ENCODE data around the gene SLC39A7.

Gene SLC39A7

DNA sequence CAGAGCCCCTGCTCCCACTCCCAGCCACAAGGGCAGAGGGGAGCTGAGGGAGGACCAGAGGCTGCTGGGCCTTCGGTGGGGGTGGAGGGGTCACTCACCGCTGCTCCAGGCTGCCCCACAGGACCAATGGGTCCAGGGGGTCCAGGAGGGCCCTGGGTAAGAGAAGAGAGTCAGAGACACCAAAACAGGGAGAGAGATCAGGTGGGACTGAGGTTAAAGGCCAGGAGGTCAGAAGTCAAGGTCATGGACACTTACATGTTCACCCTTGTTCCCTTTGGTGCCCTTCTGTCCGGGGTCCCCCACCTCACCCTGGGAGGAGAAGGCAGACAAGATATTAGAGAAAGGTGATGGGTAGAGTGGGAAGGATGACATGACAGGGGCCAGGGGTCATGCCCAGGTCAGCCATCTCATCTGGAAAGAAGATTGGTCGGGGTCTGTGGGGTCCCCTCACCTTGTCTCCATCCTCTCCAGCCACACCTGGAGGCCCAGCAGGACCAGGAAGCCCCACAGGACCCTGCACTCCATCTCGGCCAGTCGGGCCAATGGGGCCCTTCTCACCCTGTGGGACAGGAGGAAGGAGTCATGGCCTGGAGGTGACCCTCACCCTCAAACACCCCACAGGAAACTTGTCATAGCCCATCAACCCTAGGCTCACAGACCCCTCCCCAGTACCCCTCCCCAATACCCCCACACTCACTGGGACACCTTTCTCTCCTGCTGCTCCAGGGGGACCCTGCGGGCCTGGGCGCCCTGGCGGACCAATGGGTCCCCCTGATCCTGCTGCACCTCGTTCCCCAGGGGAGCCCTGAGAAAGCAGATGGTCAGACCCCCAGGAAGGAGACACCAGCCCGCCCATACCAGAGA lies 29.4 kb upstream of the SLC39A7 start:
- DNase-seq: no peak

GRCh38 chr6:33171880-33172687 lies 28.6 kb upstream of the SLC39A7 start:
- DNase-seq: no peak

DNA sequence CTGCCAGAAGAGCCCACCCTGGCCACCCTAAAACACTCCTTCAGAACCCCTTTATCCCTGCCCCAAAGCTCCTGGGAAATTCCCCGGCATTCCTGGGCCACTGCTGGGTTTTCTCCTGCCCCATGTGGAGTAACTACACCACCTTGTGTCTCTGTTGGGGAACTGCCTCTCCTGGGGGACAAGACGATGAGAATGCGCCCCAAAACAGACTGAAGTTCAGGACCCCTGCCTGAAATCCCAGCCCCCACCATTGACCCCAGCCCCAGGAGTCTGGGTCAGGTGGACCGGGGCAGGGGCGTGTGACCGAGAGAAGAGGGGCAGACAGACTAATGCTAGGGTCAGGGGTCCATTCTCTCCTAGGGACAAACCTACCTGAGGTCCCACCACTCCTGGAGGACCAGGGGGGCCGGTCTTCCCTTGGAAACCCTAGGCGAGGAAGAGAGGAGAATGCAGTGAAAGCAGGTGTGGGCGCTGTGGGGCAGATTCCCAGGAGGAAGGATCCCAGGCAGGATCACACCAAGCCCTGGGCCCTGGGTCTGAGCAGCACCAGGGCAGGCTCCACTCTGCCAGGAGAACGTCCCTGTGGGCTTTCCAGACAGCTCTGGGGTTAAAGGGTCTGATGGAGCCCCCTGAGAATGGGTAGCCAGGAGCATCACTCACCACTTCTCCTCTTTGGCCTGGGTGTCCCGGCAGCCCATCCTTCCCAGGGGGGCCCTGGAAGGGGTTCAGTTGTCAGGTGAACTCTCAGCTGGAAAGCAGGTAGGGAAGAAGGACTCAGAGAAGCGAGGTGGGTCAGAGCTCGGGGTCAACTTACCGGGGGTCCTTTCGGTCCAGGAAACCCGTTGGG lies 27.8 kb upstream of the SLC39A7 start:
- no peak for DNase-seq

DNA sequence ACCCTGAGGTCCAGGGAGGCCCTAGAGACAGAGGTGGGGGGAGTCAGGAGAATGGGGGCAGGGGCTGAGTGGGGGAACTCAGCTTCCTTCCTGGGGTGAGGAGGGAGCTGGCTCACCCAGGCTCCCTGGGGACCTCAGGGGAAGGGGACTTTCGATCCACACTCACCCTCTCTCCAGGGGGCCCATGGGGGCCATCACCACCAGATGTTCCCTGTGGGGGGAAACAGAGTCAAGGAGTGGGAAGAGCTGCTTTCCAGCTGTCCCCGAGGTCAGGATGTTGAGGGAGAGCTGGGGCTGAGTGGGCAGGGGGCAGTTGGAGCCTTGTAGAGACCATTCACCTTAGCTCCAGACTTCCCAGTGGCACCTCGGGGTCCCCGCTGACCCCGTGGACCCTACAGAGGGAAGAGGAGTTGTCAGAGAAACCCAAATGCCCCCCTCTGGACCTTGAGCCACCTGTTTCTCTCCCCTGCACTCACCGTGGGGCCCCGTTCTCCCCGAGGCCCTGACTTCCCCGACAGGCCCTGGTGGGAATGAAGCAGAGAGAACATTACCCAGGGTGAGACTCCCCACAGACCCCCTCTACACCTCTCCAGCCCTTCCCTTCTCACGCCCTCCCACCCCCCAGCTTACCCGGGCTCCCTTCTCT lies 27.0 kb upstream of the SLC39A7 start:
- DNase-seq: no peak

- no peak for DNase-seq
Measured at GRCh38 chr6:33174784-33175183, 25.9 kb upstream of the SLC39A7 start.

DNA sequence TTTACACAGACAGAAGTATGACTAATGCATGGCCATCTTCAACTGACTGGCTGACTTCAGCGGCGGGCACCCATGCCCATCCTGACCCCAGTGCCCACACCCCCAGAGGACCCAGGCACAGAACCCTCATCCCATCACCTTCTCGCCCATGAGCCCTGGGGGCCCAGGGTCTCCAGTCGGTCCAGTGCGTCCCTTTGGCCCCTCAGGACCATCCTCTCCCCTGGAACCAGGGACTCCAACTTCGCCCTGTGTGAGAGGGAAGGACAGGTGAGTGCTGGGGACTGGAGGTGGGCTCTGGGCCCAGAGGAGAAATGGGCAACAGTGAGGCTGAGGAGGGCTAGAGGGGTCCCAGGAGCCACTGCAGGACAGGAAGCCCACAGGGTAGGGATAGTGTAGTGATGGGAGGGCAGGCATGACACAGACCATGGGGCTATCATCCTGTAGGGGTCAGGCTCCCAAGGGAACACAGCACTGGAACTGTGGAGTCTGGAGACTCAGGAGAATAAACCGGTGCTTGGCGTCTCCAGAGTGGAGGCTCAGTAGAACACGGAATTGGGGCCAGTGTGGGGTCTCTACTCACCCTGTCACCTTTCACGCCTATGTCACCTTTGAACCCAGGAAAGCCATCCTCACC lies 25.1 kb upstream of the SLC39A7 start:
- DNase-seq: no peak

DNA sequence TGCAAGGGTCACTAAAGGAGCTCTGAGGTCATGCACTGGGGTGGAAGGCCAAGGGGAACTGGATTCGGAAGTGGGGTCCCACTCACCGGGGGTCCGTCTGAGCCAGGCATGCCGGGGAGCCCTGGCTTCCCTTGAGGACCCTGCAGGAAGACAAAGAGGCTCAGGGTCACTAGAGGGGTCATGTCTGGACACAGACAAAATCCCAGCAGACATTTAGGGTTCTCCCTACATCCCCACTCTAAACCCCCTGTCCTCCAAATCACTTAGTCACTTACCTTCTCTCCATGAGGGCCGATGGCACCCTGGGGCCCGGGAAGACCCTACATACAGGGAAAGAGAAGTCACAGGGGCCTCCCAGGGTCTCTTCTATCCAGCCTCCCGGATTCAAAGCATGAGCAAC lies 23.8 kb upstream of the SLC39A7 start:
- no peak for DNase-seq

- no peak for DNase-seq
Measured at GRCh38 chr6:33177552-33178446, 22.9 kb upstream of the SLC39A7 start.

GRCh38 chr6:33178755-33179475 lies 21.8 kb upstream of the SLC39A7 start:
- DNase-seq: no peak

DNA sequence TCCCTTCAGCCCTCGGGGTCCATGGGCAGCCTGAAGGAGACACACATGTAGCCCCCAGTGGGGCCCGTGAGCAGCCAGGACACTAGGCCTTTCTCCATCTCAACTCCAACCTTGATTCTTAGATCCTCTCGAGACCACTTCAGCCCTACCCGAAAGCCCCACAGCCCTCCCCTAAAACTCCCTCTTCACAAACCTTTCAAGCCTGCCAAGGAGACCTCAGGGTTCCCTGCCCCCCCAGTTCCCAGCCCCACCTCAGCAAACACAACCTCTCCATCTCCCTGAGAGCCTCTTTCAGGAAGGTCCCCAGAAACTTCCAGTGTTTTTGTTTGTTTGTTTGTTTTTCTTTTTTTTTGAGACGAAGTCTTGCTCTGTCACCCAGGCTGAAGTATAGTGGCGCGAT lies 19.5 kb upstream of the SLC39A7 start:
- DNase-seq: no peak

GRCh38 chr6:33183071-33183683 lies 17.5 kb upstream of the SLC39A7 start:
- no peak for DNase-seq

- no peak for DNase-seq
Measured at GRCh38 chr6:33185190-33185589, 15.5 kb upstream of the SLC39A7 start.

DNA sequence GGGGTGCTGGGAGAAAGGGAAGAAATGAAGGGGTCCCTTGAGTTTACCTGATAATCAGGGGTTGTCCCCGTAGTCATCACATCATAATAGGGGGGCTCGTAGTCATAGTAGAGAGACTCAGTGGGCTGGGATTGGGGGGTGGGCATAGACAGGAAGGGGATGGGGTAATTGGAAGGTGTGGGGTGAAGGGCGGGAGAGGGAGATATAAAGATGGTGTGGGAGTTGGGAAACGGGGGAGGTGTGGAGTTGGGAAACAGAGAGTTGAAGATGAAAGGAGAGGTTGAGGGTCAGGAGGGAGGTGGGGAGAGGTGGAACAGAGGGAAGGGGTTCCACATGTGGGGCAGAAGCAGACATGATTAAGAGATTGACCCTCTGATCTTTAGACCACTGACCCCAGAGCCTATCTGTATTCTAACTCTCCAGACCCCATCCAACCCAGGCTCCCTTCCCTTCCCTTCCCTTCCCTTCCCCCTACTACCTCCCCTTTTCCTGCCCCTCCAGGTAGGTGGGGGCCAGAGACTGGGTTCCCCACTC lies 14.9 kb upstream of the SLC39A7 start:
- DNase-seq: no peak

DNA sequence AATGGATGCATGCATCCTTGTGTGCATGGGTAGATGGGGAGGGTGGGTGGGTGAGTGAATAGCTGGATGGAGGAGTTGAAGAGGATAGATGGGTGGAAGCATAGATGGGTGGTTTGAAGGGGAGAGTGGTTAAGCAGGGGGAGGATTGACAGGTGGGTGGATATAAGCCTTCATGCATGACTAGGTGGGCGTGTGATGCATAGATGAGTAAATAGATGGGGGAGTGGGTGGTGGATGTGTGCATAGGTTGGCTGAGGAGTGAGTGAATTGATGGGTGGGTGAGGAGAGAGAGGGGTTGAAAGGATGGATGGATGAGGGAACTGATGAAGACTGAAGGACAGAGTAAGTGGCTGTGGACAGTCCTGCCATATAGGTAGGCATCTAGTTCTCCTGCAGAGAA lies 12.9 kb upstream of the SLC39A7 start:
- DNase-seq: no peak

- no peak for DNase-seq
Measured at GRCh38 chr6:33189164-33189563, 11.5 kb upstream of the SLC39A7 start.

- no peak for DNase-seq
Measured at GRCh38 chr6:33189625-33190448, 10.8 kb upstream of the SLC39A7 start.

DNA sequence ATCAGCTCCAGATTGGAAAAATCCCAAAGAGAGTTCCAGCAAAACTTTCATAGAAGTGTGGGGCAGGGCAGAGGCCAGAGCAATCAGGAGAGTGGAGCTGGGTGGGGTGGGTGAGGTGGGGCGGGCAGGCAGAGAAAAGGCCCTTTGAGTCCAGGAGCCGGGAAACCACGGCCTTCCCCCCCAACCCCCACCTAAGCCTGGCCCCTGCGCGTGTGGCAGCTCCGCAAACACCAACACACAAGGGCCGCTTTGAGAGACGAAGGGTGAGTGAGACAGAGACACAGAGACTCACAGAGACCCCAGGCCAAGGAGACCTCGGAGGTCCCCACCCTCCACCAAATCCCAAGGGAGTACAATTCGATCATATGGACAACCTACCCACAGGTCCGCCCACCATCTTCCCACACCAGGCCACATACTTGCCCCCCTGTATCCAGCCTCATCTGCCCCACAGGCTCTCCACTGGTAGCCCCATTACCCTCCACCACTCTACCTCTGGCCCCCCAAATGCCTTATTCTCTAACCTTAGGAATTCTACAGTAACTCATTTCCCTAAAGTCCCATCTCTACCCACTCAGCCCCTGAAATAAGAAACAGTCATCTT lies 10.1 kb upstream of the SLC39A7 start:
- no peak for DNase-seq

DNA sequence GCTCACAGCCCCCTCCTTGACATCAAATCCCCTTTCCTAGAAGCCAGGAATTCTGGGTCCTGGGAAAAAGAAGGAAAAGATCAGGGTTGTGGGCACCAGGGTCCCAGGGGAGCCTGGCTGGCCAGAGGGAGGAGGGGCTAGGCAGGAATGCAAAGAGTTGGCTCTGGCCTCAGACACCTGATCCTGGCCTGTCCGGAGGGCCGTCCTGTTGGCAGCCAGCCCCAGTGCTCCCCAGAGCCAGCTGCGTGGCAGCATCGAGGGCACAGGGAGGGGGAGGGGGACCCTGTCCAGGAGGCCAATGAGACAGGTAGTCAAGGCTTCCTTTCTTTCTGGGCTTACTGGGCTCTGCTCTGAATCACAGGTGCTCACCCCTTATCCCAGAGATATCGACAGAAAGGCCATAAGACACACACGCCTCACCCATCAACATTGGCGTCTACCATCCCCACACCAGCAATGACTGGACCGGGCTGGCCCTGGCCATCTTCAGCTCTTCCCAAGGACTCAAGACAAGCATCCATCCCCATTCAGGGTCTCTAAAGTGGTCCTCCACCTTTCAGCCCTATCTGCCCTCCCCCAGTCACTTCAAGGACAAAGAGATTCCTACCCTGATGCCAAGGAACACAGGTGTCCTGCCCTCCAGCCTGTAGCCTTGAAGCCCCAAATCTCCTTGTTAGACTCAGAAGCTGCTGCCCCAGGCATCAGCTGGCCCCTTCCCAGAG lies 9.1 kb upstream of the SLC39A7 start:
- no peak for DNase-seq
